Measurements from ENCODE around the gene MX2. TPM values are rescaled to one million over a fixed set of nuclear protein-coding genes. Genes with fewer than 3 reads are reported as not detected.
A peak's percentile ranks its signal among the peaks of the same experiment; 100 is the strongest.

MX2 gene
- total and polyA plus RNA-seq, 10 of the 15 experiments (the other 5 are each of a cell fraction or from before 2014, with no cell fraction given), result 10.5 to 167 (median 46.1) TPM

DNA sequence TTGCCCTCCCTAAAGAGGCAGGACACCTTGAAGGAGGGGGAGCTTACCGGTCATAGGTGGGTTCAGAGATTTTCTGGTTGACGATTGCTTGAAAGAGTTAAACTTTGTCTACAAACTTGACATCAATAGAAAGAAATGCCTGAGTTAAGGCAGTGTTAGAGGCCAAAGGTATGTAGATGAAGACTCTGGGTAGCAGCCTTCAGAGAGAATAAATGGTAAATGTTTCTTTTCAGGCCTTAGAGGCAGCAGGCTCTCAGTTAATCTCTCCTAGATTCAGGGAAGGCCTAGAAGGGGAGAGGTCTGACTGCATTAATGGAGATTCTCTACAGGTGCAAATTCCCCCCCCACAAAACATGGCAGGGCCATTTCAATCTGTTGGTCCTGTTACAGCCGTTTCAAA is 91.9 kb downstream of the MX2 start:
- 78% methylated on average over 3 of the region's 3 CpGs for WGBS (ENCODE audit: insufficient coverage, insufficient replicate concordance, low lambda C conversion rate, missing lambda C conversion rate)
- RAD21 ChIA-PET (ENCODE audit: unreplicated experiment), result interaction anchor here (1.3 kb wide), 1 partner anchor 171 kb away, joined by 3 read pairs; no protein-coding TSS in a partner anchor
- POLR2A ChIA-PET, result no interaction called here
- intact Hi-C loops (cut with micrococcal nuclease; ENCODE audit: unreplicated experiment), result no loop called here
- CTCF ChIA-PET, result no interaction called here
- ATAC-seq (no peak), FAIRE-seq (no peak), DNase-seq (ENCODE audit: low read depth, low spot score) (no peak)
- TF ChIP-seq, protein P1, sequence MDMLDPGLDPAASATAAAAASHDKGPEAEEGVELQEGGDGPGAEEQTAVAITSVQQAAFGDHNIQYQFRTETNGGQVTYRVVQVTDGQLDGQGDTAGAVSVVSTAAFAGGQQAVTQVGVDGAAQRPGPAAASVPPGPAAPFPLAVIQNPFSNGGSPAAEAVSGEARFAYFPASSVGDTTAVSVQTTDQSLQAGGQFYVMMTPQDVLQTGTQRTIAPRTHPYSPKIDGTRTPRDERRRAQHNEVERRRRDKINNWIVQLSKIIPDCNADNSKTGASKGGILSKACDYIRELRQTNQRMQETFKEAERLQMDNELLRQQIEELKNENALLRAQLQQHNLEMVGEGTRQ (IDR thresholded peaks at IDR 0.05; ENCODE audit: borderline replicate concordance, low read depth, low read length), result no peak
- H2AFZ ChIP-seq (ENCODE audit: control insufficient read depth, low read depth, low read length), result no peak overlapping the region
- no peaks in the 10 kb centered on the region for H3K27me3 ChIP-seq (replicated peaks in 1 of 2; ENCODE audit: control insufficient read depth in 2 of 2, insufficient read depth in 2 of 2, low read length in 1 of 2)
- SMC1A ChIA-PET (ENCODE audit: uncharacterized antibody, unreplicated experiment), result interaction anchor here (1.3 kb wide), 1 partner anchor 35 kb away, joined by 3 read pairs; no protein-coding TSS in a partner anchor
- in situ Hi-C loops (cut with MboI), result no loop called here
- peaks cover 27 to 66% of the 10 kb centered on the region in 2 experiments for H3K36me3 ChIP-seq (ENCODE audit: control insufficient read depth in 2 of 2, insufficient read depth in 2 of 2, low read length in 1 of 2)
- TSS peak; percentile 16 for BruUV-seq (replicated peaks)
- H3K27ac ChIP-seq (ENCODE audit: control insufficient read depth, insufficient read depth), result no peak overlapping the region
- H4K20me1 ChIP-seq (ENCODE audit: control insufficient read depth, insufficient read depth), result peaks cover 10% of the 10 kb centered on the region
- no peak overlapping the region for H3K9ac ChIP-seq (ENCODE audit: control insufficient read depth, insufficient read depth, low read length)
- H3K4me1 ChIP-seq (ENCODE audit: control insufficient read depth, insufficient read depth, low read length), result no peaks in the 10 kb centered on the region
- H3K79me2 ChIP-seq (ENCODE audit: control insufficient read depth, insufficient read depth, low read length), result no peaks in the 10 kb centered on the region
- H3K9me3 ChIP-seq (replicated peaks; ENCODE audit: control insufficient read depth, insufficient read depth, low read length), result no peaks in the 10 kb centered on the region
- H3K4me2 ChIP-seq (ENCODE audit: control insufficient read depth, insufficient read depth), result no peak overlapping the region
- no peak overlapping the region for H3K4me3 ChIP-seq

DNA sequence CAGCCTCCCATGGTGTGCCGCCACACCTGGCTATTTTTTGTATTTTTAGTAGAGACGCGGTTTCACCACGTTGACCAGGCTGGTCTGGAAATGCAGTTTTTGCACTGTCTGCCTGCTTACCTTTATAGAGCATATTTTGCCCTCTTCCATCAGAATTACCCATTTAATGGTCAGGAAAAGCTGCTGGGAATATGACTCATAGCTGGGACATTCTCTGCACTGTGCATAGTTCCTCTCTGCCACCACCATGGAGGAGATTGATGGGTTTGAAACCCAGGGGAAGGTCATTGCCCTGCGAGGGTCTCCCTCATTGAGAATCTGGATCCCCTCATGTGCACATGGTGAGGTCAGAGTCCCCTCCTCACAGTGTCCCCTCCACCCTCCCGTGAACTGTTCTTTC is 96.3 kb downstream of the MX2 start:
- Histone ChIP-seq H4K20me1 (ENCODE audit: control insufficient read depth, insufficient read depth) (peaks cover 15% of the 10 kb centered on the region), H3K27ac (ENCODE audit: control insufficient read depth, insufficient read depth) (no peak overlapping the region), H2AFZ (ENCODE audit: control insufficient read depth, low read depth, low read length) (no peak overlapping the region), H3K9ac (ENCODE audit: control insufficient read depth, insufficient read depth, low read length) (no peak overlapping the region), H3K4me2 (ENCODE audit: control insufficient read depth, insufficient read depth) (no peak overlapping the region), H3K36me3 (ENCODE audit: control insufficient read depth in 2 of 2, insufficient read depth in 2 of 2, low read length in 1 of 2) (peaks cover 20 to 47% of the 10 kb centered on the region in 2 experiments), H3K79me2 (ENCODE audit: control insufficient read depth, insufficient read depth, low read length) (no peaks in the 10 kb centered on the region), H3K4me1 (ENCODE audit: control insufficient read depth, insufficient read depth, low read length) (no peaks in the 10 kb centered on the region), H3K9me3 (replicated peaks; ENCODE audit: control insufficient read depth, insufficient read depth, low read length) (no peaks in the 10 kb centered on the region; the same call in 2 of the 3 replicates), H3K4me3 (no peak overlapping the region), H3K27me3 (replicated peaks in 1 of 2; ENCODE audit: control insufficient read depth in 2 of 2, insufficient read depth in 2 of 2, low read length in 1 of 2) (no peaks in the 10 kb centered on the region)
- in situ Hi-C loops (cut with MboI), result loop anchor here (5.0 kb wide), 1 partner anchor 171 kb away; no protein-coding TSS in a partner anchor
- ChIA-PET POLR2A (no interaction called here), CTCF (interaction anchor here (1.1 to 3.1 kb wide), 3 partner anchors 175 to 295 kb away, joined by 3 to 47 read pairs (median 11); no protein-coding TSS in a partner anchor), SMC1A (ENCODE audit: uncharacterized antibody, unreplicated experiment) (no interaction called here), RAD21 (ENCODE audit: unreplicated experiment) (interaction anchor here (3.4 kb wide), 1 partner anchor 174 kb away, joined by 26 read pairs; no protein-coding TSS in a partner anchor)
- intact Hi-C loops (cut with micrococcal nuclease; ENCODE audit: unreplicated experiment), result no loop called here
- FAIRE-seq (no peak), ATAC-seq (no peak), DNase-seq (ENCODE audit: low read depth, low spot score) (no peak)
- no TSS peak for BruUV-seq (replicated peaks)
- WGBS (ENCODE audit: insufficient coverage, insufficient replicate concordance, low lambda C conversion rate, missing lambda C conversion rate), result 99% methylated on average over 6 of the region's 6 CpGs
- TF ChIP-seq, protein P2, sequence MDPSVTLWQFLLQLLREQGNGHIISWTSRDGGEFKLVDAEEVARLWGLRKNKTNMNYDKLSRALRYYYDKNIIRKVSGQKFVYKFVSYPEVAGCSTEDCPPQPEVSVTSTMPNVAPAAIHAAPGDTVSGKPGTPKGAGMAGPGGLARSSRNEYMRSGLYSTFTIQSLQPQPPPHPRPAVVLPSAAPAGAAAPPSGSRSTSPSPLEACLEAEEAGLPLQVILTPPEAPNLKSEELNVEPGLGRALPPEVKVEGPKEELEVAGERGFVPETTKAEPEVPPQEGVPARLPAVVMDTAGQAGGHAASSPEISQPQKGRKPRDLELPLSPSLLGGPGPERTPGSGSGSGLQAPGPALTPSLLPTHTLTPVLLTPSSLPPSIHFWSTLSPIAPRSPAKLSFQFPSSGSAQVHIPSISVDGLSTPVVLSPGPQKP (IDR thresholded peaks at IDR 0.05; ENCODE audit: low read depth, low read length), result no peak
- TF ChIP-seq, protein P3, sequence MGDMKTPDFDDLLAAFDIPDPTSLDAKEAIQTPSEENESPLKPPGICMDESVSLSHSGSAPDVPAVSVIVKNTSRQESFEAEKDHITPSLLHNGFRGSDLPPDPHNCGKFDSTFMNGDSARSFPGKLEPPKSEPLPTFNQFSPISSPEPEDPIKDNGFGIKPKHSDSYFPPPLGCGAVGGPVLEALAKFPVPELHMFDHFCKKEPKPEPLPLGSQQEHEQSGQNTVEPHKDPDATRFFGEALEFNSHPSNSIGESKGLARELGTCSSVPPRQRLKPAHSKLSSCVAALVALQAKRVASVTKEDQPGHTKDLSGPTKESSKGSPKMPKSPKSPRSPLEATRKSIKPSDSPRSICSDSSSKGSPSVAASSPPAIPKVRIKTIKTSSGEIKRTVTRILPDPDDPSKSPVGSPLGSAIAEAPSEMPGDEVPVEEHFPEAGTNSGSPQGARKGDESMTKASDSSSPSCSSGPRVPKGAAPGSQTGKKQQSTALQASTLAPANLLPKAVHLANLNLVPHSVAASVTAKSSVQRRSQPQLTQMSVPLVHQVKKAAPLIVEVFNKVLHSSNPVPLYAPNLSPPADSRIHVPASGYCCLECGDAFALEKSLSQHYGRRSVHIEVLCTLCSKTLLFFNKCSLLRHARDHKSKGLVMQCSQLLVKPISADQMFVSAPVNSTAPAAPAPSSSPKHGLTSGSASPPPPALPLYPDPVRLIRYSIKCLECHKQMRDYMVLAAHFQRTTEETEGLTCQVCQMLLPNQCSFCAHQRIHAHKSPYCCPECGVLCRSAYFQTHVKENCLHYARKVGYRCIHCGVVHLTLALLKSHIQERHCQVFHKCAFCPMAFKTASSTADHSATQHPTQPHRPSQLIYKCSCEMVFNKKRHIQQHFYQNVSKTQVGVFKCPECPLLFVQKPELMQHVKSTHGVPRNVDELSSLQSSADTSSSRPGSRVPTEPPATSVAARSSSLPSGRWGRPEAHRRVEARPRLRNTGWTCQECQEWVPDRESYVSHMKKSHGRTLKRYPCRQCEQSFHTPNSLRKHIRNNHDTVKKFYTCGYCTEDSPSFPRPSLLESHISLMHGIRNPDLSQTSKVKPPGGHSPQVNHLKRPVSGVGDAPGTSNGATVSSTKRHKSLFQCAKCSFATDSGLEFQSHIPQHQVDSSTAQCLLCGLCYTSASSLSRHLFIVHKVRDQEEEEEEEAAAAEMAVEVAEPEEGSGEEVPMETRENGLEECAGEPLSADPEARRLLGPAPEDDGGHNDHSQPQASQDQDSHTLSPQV (IDR thresholded peaks at IDR 0.05), result no peak
- TF ChIP-seq, protein P4, sequence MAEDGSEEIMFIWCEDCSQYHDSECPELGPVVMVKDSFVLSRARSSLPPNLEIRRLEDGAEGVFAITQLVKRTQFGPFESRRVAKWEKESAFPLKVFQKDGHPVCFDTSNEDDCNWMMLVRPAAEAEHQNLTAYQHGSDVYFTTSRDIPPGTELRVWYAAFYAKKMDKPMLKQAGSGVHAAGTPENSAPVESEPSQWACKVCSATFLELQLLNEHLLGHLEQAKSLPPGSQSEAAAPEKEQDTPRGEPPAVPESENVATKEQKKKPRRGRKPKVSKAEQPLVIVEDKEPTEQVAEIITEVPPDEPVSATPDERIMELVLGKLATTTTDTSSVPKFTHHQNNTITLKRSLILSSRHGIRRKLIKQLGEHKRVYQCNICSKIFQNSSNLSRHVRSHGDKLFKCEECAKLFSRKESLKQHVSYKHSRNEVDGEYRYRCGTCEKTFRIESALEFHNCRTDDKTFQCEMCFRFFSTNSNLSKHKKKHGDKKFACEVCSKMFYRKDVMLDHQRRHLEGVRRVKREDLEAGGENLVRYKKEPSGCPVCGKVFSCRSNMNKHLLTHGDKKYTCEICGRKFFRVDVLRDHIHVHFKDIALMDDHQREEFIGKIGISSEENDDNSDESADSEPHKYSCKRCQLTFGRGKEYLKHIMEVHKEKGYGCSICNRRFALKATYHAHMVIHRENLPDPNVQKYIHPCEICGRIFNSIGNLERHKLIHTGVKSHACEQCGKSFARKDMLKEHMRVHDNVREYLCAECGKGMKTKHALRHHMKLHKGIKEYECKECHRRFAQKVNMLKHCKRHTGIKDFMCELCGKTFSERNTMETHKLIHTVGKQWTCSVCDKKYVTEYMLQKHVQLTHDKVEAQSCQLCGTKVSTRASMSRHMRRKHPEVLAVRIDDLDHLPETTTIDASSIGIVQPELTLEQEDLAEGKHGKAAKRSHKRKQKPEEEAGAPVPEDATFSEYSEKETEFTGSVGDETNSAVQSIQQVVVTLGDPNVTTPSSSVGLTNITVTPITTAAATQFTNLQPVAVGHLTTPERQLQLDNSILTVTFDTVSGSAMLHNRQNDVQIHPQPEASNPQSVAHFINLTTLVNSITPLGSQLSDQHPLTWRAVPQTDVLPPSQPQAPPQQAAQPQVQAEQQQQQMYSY (CRISPR knock-in tag; IDR thresholded peaks at IDR 0.05), result no peak
- no peak for TF ChIP-seq ESRRA (IDR thresholded peaks at IDR 0.05; ENCODE audit: low read length)
- no peak for TF ChIP-seq IKZF1 (conservative IDR thresholded peaks at IDR 0.05)

Data from GM12878 (cell line).